Activated CD8-positive, alpha-beta T cell treated with anti-CD3 and anti-CD28 coated beads for 36 hours (primary cell): ENCODE results near the gene YJU2. TPM values are rescaled to one million over a fixed set of nuclear protein-coding genes. Genes with fewer than 3 reads are reported as not detected.

ENCODE experiments used
- ATAC-seq: fragments of 200-7000 bp; cut with Tn5 transposase; one replicate; pipeline ENCODE4 v1.10.0; 2021; ENCODE audit warnings: mild to moderate bottlenecking, moderate library complexity
- CTCF ChIA-PET: fragments of 350-600 bp; sonication (Branson Sonifier 250); formaldehyde crosslinking; loops from one replicate; lab custom pipeline; 2021; ENCODE audit warnings: antibody characterized with exemption; lab: Charles Lee
- POLR2A ChIA-PET: fragments of 350-600 bp; sonication (Branson Sonifier 250); formaldehyde crosslinking; loops from one replicate; lab custom pipeline; 2021; ENCODE audit warnings: antibody characterized with exemption; lab: Charles Lee
- DNase-seq: peaks from one replicate; pipeline ENCODE4 v3.0.0-alpha.2; 2020
- H3K27ac Mint-ChIP-seq: one replicate; pipeline ENCODE4 v1.8.0; 2021; ENCODE audit warnings: mild to moderate bottlenecking, mixed read lengths
- H3K27me3 Mint-ChIP-seq: one replicate; pipeline ENCODE4 v1.8.0; 2021; ENCODE audit warnings: mixed read lengths
- H3K36me3 Mint-ChIP-seq: one replicate; pipeline ENCODE4 v1.8.0; 2021; ENCODE audit warnings: low read depth, mixed read lengths
- H3K4me1 Mint-ChIP-seq: one replicate; pipeline ENCODE4 v1.8.0; 2021; ENCODE audit warnings: low read depth, mixed read lengths
- H3K4me3 Mint-ChIP-seq: one replicate; pipeline ENCODE4 v1.8.0; 2021; ENCODE audit warnings: mild to moderate bottlenecking, moderate library complexity, mixed read lengths
- H3K9me3 Mint-ChIP-seq: one replicate; pipeline ENCODE4 v1.8.0; 2021; ENCODE audit warnings: mixed read lengths
- intact Hi-C: fragments of 100-400 bp; cut with micrococcal nuclease; formaldehyde crosslinking; loops from one replicate; pipeline ENCODE4 v1.10.0; 2022
- total RNA-seq, 2 experiments: library from RNA; stranded (reverse); gene quantifications; one replicate each; pipeline ENCODE4 v1.2.3, GENCODE V29; 2021
- TF ChIP-seq, protein P1 (sequence below): fragments of 200-600 bp; IDR thresholded peaks from one replicate; pipeline ENCODE4 v1.8.0; 2022; ENCODE audit warnings: antibody characterized with exemption, mild to moderate bottlenecking

YJU2 gene
- total RNA-seq, 2 experiments from 2014 or later, result 25.5 to 25.8 TPM

DNA sequence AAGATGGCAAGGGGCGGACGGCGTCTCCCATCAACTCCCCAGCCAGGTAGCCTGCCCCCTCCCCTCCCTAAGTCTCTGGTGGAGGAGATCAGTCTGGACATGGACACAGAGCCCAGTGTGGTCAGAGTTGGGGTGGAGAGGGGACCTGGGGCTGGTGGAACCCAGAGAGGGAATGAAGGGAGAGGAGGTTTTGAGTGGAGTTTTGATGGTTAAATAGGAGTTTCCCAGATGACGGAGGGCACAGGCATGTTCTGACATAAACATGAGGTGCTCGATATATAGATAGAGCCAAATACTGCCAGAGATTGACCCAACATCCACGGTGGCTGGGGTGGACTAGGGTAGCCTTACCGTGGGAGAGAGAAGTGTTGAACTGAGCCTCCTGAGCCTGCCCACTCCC, 71.6 kb downstream of the YJU2 start:
- no peaks in the 10 kb centered on the region for H3K4me1 Mint-ChIP-seq
- H3K9me3 Mint-ChIP-seq, result peaks cover 16% of the 10 kb centered on the region
- TF ChIP-seq, protein P1, sequence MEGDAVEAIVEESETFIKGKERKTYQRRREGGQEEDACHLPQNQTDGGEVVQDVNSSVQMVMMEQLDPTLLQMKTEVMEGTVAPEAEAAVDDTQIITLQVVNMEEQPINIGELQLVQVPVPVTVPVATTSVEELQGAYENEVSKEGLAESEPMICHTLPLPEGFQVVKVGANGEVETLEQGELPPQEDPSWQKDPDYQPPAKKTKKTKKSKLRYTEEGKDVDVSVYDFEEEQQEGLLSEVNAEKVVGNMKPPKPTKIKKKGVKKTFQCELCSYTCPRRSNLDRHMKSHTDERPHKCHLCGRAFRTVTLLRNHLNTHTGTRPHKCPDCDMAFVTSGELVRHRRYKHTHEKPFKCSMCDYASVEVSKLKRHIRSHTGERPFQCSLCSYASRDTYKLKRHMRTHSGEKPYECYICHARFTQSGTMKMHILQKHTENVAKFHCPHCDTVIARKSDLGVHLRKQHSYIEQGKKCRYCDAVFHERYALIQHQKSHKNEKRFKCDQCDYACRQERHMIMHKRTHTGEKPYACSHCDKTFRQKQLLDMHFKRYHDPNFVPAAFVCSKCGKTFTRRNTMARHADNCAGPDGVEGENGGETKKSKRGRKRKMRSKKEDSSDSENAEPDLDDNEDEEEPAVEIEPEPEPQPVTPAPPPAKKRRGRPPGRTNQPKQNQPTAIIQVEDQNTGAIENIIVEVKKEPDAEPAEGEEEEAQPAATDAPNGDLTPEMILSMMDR, result no peak
- POLR2A ChIA-PET, result interaction anchor here (1.0 to 2.3 kb wide), 3 partner anchors 16 to 25 kb away, joined by 3 to 8 read pairs (median 3); partner anchors contain the start of gene MPND
- DNase-seq, result no peak
- ATAC-seq, result no peak
- intact Hi-C loops, result no loop called here
- H3K27ac Mint-ChIP-seq, result no peak overlapping the region
- no peaks in the 10 kb centered on the region for H3K27me3 Mint-ChIP-seq
- peaks cover 13% of the 10 kb centered on the region for H3K36me3 Mint-ChIP-seq
- H3K4me3 Mint-ChIP-seq, result no peak overlapping the region
- CTCF ChIA-PET, result interaction anchor here (1.1 to 2.3 kb wide), 3 partner anchors 34 to 62 kb away, joined by 3 to 8 read pairs (median 4); no protein-coding TSS in a partner anchor

Other genes starting within 250 kb of the YJU2 start
- gene PIAS4, start 239.3 kb upstream of the YJU2 start, total RNA-seq, result 10 to 100 TPM; 22.2 TPM
- 10 to 100 TPM; 46.6 TPM for gene ZBTB7A, start 180.2 kb upstream of the YJU2 start, total RNA-seq
- 100 to 1,000 TPM; 141 to 145 TPM for gene MAP2K2, start 123.0 kb upstream of the YJU2 start, total RNA-seq
- gene CREB3L3, start 93.4 kb upstream of the YJU2 start, total RNA-seq, result not detected
- 10 to 100 TPM; 26.9 to 28.3 TPM for gene SIRT6, start 64.5 kb upstream of the YJU2 start, total RNA-seq
- gene ANKRD24, start 64.4 kb upstream of the YJU2 start, total RNA-seq, result 1 to 10 TPM; 1.6 to 1.8 TPM
- gene EBI3, start 17.6 kb upstream of the YJU2 start, total RNA-seq, result 1 to 10 TPM; 7.2 to 7.3 TPM
- not detected for gene SHD, start 32.2 kb downstream of the YJU2 start, total RNA-seq
- gene TMIGD2, start 55.3 kb downstream of the YJU2 start, total RNA-seq, result 10 to 100 TPM; 13.6 to 14.8 TPM
- 10 to 100 TPM; 19.7 to 22.0 TPM for gene FSD1, start 57.5 kb downstream of the YJU2 start, total RNA-seq
- gene STAP2, start 91.7 kb downstream of the YJU2 start, total RNA-seq, result 10 to 100 TPM in 1 of 2 experiments, 1 to 10 TPM in 1; 9.6 to 14.6 TPM
- 10 to 100 TPM; 15.5 to 16.6 TPM for gene MPND, start 96.5 kb downstream of the YJU2 start, total RNA-seq
- gene SH3GL1, start 153.5 kb downstream of the YJU2 start, total RNA-seq, result 10 to 100 TPM; 53.1 to 59.2 TPM
- gene CHAF1A, start 155.6 kb downstream of the YJU2 start, total RNA-seq, result 10 to 100 TPM; 78.3 to 80.5 TPM
- 10 to 100 TPM; 35.8 to 36.5 TPM for gene UBXN6, start 210.7 kb downstream of the YJU2 start, total RNA-seq
- gene HDGFL2, start 225.2 kb downstream of the YJU2 start, total RNA-seq, result 10 to 100 TPM; 37.5 to 44.0 TPM